Measurements from ENCODE around the gene NTSR1. TPM values are rescaled to one million over a fixed set of nuclear protein-coding genes. Genes with fewer than 3 reads are reported as not detected.

The NTSR1 gene
- total RNA-seq, 4 donors from 2014 or later: 0.04 to 0.13 TPM; not detected in 2

DNA sequence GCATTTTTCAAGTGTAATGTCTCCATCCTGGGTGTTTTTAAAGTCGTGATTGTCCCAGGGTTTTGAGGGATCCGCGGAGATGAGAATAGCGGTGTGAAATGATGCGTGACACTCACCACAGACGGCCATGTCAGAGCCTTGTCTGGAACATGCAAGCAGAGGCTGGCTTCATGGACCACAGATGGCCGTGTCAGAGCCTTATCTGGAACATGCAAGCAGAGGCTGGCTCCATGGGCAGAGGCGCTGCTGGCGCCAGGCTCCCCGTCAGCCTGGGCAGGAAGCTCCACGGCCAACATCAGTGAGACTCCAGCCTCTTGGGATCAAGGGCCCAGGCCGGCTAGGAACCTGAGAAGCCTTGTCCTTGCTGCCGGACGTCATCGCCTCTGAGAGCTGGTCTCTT lies 80.0 kb downstream of the NTSR1 start:
- Histone ChIP-seq H3K4me1 (peaks cover 0 to 10% of the 10 kb centered on the region in 2 donors), H3K27me3 (no peaks in the 10 kb centered on the region), H3K4me3 (no peak overlapping the region), H3K36me3 (no peaks in the 10 kb centered on the region), H3K9me3 (no peaks in the 10 kb centered on the region), H3K27ac (no peak overlapping the region)
- no peak for TF ChIP-seq POLR2A (IDR thresholded peaks at IDR 0.05)
- TF ChIP-seq, protein P1, sequence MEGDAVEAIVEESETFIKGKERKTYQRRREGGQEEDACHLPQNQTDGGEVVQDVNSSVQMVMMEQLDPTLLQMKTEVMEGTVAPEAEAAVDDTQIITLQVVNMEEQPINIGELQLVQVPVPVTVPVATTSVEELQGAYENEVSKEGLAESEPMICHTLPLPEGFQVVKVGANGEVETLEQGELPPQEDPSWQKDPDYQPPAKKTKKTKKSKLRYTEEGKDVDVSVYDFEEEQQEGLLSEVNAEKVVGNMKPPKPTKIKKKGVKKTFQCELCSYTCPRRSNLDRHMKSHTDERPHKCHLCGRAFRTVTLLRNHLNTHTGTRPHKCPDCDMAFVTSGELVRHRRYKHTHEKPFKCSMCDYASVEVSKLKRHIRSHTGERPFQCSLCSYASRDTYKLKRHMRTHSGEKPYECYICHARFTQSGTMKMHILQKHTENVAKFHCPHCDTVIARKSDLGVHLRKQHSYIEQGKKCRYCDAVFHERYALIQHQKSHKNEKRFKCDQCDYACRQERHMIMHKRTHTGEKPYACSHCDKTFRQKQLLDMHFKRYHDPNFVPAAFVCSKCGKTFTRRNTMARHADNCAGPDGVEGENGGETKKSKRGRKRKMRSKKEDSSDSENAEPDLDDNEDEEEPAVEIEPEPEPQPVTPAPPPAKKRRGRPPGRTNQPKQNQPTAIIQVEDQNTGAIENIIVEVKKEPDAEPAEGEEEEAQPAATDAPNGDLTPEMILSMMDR (IDR thresholded peaks at IDR 0.05 in 4 of 5, conservative IDR thresholded peaks at IDR 0.05 in 1 of 5): no peak
- intact Hi-C loops (cut with DNase I; ENCODE audit: low total_unique reads): no loop called here
- in situ Hi-C loops (cut with MboI; ENCODE audit: low sequenced_read_pairs in 4 of 4): loop anchor here in 1 of 4 donors (25.0 kb wide), 1 partner anchor 126 kb away; no protein-coding TSS in a partner anchor
- no peak for DNase-seq
- ATAC-seq: no peak

- TF ChIP-seq, protein P1 (IDR thresholded peaks at IDR 0.05 in 4 of 5, conservative IDR thresholded peaks at IDR 0.05 in 1 of 5): no peak
- no peak for TF ChIP-seq POLR2A (IDR thresholded peaks at IDR 0.05)
- Histone ChIP-seq H3K27ac (no peak overlapping the region), H3K4me3 (no peak overlapping the region), H3K36me3 (no peaks in the 10 kb centered on the region), H3K4me1 (peaks cover 6 to 9% of the 10 kb centered on the region in 2 donors), H3K27me3 (no peaks in the 10 kb centered on the region), H3K9me3 (no peaks in the 10 kb centered on the region)
- ATAC-seq: no peak
- in situ Hi-C loops (cut with MboI; ENCODE audit: low sequenced_read_pairs in 4 of 4): loop anchor here in 1 of 4 donors (25.0 kb wide), 1 partner anchor 128 kb away; no protein-coding TSS in a partner anchor
- no peak for DNase-seq
- intact Hi-C loops (cut with DNase I; ENCODE audit: low total_unique reads): loop anchor here (5.0 to 10.0 kb wide), 3 partner anchors 137 to 425 kb away; partner anchors contain the start of genes CABLES2, DIDO1 and YTHDF1
Observed at GRCh38 chr20:62790075-62790474, 81.4 kb downstream of the NTSR1 start.

- Histone ChIP-seq H3K27ac (no peak overlapping the region), H3K27me3 (no peaks in the 10 kb centered on the region), H3K36me3 (no peaks in the 10 kb centered on the region), H3K9me3 (no peaks in the 10 kb centered on the region), H3K4me1 (peaks cover 7 to 9% of the 10 kb centered on the region in 2 donors), H3K4me3 (no peak overlapping the region)
- intact Hi-C loops (cut with DNase I; ENCODE audit: low total_unique reads) (loop anchor here (1.0 to 10.0 kb wide), 5 partner anchors 123 to 423 kb away; partner anchors contain the start of genes CABLES2, DIDO1 and YTHDF1), in situ Hi-C loops (cut with MboI; ENCODE audit: low sequenced_read_pairs in 4 of 4) (loop anchor here in 1 of 4 donors (25.0 kb wide), 1 partner anchor 129 kb away; no protein-coding TSS in a partner anchor)
- ATAC-seq (no peak), DNase-seq (peak in 1 of 2 donors; percentile 61)
- no peak for TF ChIP-seq POLR2A (IDR thresholded peaks at IDR 0.05)
- TF ChIP-seq, protein P1 (IDR thresholded peaks at IDR 0.05 in 4 of 5, conservative IDR thresholded peaks at IDR 0.05 in 1 of 5): peak; percentile 55 to 80 (median 77)
Observed at GRCh38 chr20:62791301-62792181, 82.9 kb downstream of the NTSR1 start.

- in situ Hi-C loops (cut with MboI; ENCODE audit: low sequenced_read_pairs in 4 of 4): loop anchor here in 1 of 4 donors (25.0 kb wide), 1 partner anchor 130 kb away; no protein-coding TSS in a partner anchor
- no peak for ATAC-seq
- peaks cover 12 to 13% of the 10 kb centered on the region in 2 donors for H3K4me1 ChIP-seq
- TF ChIP-seq POLR2A (IDR thresholded peaks at IDR 0.05): no peak
- intact Hi-C loops (cut with DNase I; ENCODE audit: low total_unique reads): loop anchor here (5.0 to 10.0 kb wide), 3 partner anchors 135 to 422 kb away; partner anchors contain the start of genes CABLES2, DIDO1 and YTHDF1
- H3K9me3 ChIP-seq: no peaks in the 10 kb centered on the region
- H3K4me3 ChIP-seq: no peak overlapping the region
- peak overlapping the region in 1 of 4 donors; percentile 83 for H3K27ac ChIP-seq
- H3K27me3 ChIP-seq: no peaks in the 10 kb centered on the region
- DNase-seq: no peak
- H3K36me3 ChIP-seq: no peaks in the 10 kb centered on the region
Observed at GRCh38 chr20:62792182-62792939, 83.7 kb downstream of the NTSR1 start.
